Measurements from ENCODE around the gene PDYN.
A peak's percentile ranks its signal among the peaks of the same experiment; 100 is the strongest.

The PDYN gene

GRCh38 chr20:1971893-1972586, 21.8 kb downstream of the PDYN start:
- no peak overlapping the region for H2AFZ ChIP-seq (ENCODE audit: low read depth)
- H3K4me1 ChIP-seq (ENCODE audit: low read depth, poor library complexity, severe bottlenecking): no peaks in the 10 kb centered on the region
- H3K79me2 ChIP-seq (ENCODE audit: insufficient read depth, low read depth): no peaks in the 10 kb centered on the region
- H3K36me3 ChIP-seq (ENCODE audit: insufficient read depth): no peaks in the 10 kb centered on the region
- TF ChIP-seq CTCF (conservative IDR thresholded peaks at IDR 0.05; ENCODE audit: low read depth, low read length): no peak
- no peaks in the 10 kb centered on the region for H4K20me1 ChIP-seq (ENCODE audit: insufficient read depth)
- H3K27me3 ChIP-seq (ENCODE audit: insufficient read depth, low read depth): no peaks in the 10 kb centered on the region
- no peak overlapping the region for H3K9ac ChIP-seq
- no peak overlapping the region for H3K4me3 ChIP-seq (IDR thresholded peaks at IDR 0.05; ENCODE audit: insufficient read depth, low read depth, low read length)
- no peak overlapping the region for H3K4me2 ChIP-seq
- H3K27ac ChIP-seq: no peak overlapping the region

GRCh38 chr20:1968964-1969363, 24.9 kb downstream of the PDYN start:
- Histone ChIP-seq H4K20me1 (ENCODE audit: insufficient read depth) (no peaks in the 10 kb centered on the region), H3K27ac (no peak overlapping the region)

GRCh38 chr20:1965520-1966351, 28.1 kb downstream of the PDYN start:
- H2AFZ ChIP-seq (ENCODE audit: low read depth): peak overlapping the region; percentile 96
- H3K27me3 ChIP-seq (ENCODE audit: insufficient read depth, low read depth): no peaks in the 10 kb centered on the region
- peak overlapping the region; percentile 30; the same call in 1 of the 2 replicates for H3K9ac ChIP-seq
- H3K4me2 ChIP-seq: peak overlapping the region; percentile 73
- TF ChIP-seq CTCF (conservative IDR thresholded peaks at IDR 0.05; ENCODE audit: low read depth, low read length): peak; percentile 85
- H4K20me1 ChIP-seq (ENCODE audit: insufficient read depth): no peaks in the 10 kb centered on the region
- no peaks in the 10 kb centered on the region for H3K4me1 ChIP-seq (ENCODE audit: low read depth, poor library complexity, severe bottlenecking)
- H3K27ac ChIP-seq: no peak overlapping the region
- no peaks in the 10 kb centered on the region for H3K79me2 ChIP-seq (ENCODE audit: insufficient read depth, low read depth)
- no peaks in the 10 kb centered on the region for H3K36me3 ChIP-seq (ENCODE audit: insufficient read depth)
- no peak overlapping the region for H3K4me3 ChIP-seq (IDR thresholded peaks at IDR 0.05; ENCODE audit: insufficient read depth, low read depth, low read length)

More at GRCh38 chr20:1968964-1969363, 24.9 kb downstream of the PDYN start:
- H3K27me3 ChIP-seq (ENCODE audit: insufficient read depth, low read depth): no peaks in the 10 kb centered on the region
- H2AFZ ChIP-seq (ENCODE audit: low read depth): no peak overlapping the region
- H3K36me3 ChIP-seq (ENCODE audit: insufficient read depth): no peaks in the 10 kb centered on the region
- H3K9ac ChIP-seq: no peak overlapping the region
- H3K4me2 ChIP-seq: no peak overlapping the region
- no peak overlapping the region for H3K4me3 ChIP-seq (IDR thresholded peaks at IDR 0.05; ENCODE audit: insufficient read depth, low read depth, low read length)
- H3K4me1 ChIP-seq (ENCODE audit: low read depth, poor library complexity, severe bottlenecking): no peaks in the 10 kb centered on the region
- H3K79me2 ChIP-seq (ENCODE audit: insufficient read depth, low read depth): no peaks in the 10 kb centered on the region
- no peak for TF ChIP-seq CTCF (conservative IDR thresholded peaks at IDR 0.05; ENCODE audit: low read depth, low read length)

GRCh38 chr20:1964659-1965405, 29.0 kb downstream of the PDYN start:
- H3K4me1 ChIP-seq (ENCODE audit: low read depth, poor library complexity, severe bottlenecking): no peaks in the 10 kb centered on the region
- H3K4me3 ChIP-seq (IDR thresholded peaks at IDR 0.05; ENCODE audit: insufficient read depth, low read depth, low read length): no peak overlapping the region
- H3K27me3 ChIP-seq (ENCODE audit: insufficient read depth, low read depth): no peaks in the 10 kb centered on the region

More at GRCh38 chr20:1964659-1965405, 29.0 kb downstream of the PDYN start:
- no peak for TF ChIP-seq CTCF (conservative IDR thresholded peaks at IDR 0.05; ENCODE audit: low read depth, low read length)
- H3K27ac ChIP-seq: no peak overlapping the region
- H3K9ac ChIP-seq: no peak overlapping the region; the same call in 1 of the 2 replicates
- H2AFZ ChIP-seq (ENCODE audit: low read depth): peak overlapping the region; percentile 96
- no peaks in the 10 kb centered on the region for H4K20me1 ChIP-seq (ENCODE audit: insufficient read depth)
- no peaks in the 10 kb centered on the region for H3K79me2 ChIP-seq (ENCODE audit: insufficient read depth, low read depth)
- H3K36me3 ChIP-seq (ENCODE audit: insufficient read depth): no peaks in the 10 kb centered on the region
- peak overlapping the region; percentile 73 for H3K4me2 ChIP-seq
